Measurements from ENCODE around the gene IGSF9.

IGSF9 gene

GRCh38 chr1:159931795-159932173 is 13.6 kb downstream of the IGSF9 start:
- DNase-seq, result no peak

GRCh38 chr1:159931101-159931794 is 14.2 kb downstream of the IGSF9 start:
- DNase-seq, result no peak

GRCh38 chr1:159930634-159931033 is 14.8 kb downstream of the IGSF9 start:
- no peak for DNase-seq

GRCh38 chr1:159930216-159930615 is 15.2 kb downstream of the IGSF9 start:
- DNase-seq, result no peak

- DNase-seq, result no peak
These were observed 16.0 kb downstream of the IGSF9 start for GRCh38 chr1:159929155-159930051.

GRCh38 chr1:159928491-159929050 is 16.8 kb downstream of the IGSF9 start:
- DNase-seq, result no peak

GRCh38 chr1:159927849-159928431 is 17.5 kb downstream of the IGSF9 start:
- no peak for DNase-seq

GRCh38 chr1:159927211-159927848 is 18.1 kb downstream of the IGSF9 start:
- no peak for DNase-seq

GRCh38 chr1:159925719-159926078 is 19.7 kb downstream of the IGSF9 start:
- DNase-seq, result no peak

- DNase-seq, result peak; percentile 91
These were observed 20.4 kb downstream of the IGSF9 start, which contains the start of gene TAGLN2 for GRCh38 chr1:159924791-159925718. TAGLN2 (minus strand) TSS chr1:159925507; CDS start chr1:159920509, 4,998 bp downstream.

- peak; percentile 89 for DNase-seq
These were observed 21.2 kb downstream of the IGSF9 start for GRCh38 chr1:159924025-159924790.

- peak; percentile 91 for DNase-seq
These were observed 22.0 kb downstream of the IGSF9 start for GRCh38 chr1:159923203-159924024.

GRCh38 chr1:159922511-159923202 is 22.8 kb downstream of the IGSF9 start:
- no peak for DNase-seq

GRCh38 chr1:159921700-159922504 is 23.5 kb downstream of the IGSF9 start:
- DNase-seq, result no peak

- DNase-seq, result peak; percentile 54
These were observed 24.2 kb downstream of the IGSF9 start for GRCh38 chr1:159921251-159921650.

GRCh38 chr1:159920651-159921050 is 24.8 kb downstream of the IGSF9 start:
- no peak for DNase-seq

GRCh38 chr1:159920202-159920601 is 25.2 kb downstream of the IGSF9 start:
- DNase-seq, result no peak

GRCh38 chr1:159919236-159919865 is 26.1 kb downstream of the IGSF9 start:
- DNase-seq, result no peak

Data from suppressor macrophage treated with lipopolysaccharide for 4 hours (primary cell).